Measurements from ENCODE around the gene GRIN2D.

GRIN2D gene

GRCh38 chr19:48397263-48398101 lies 4.0 kb downstream of the GRIN2D start:
- peak overlapping the region; percentile 37 for H3K4me3 ChIP-seq (ENCODE audit: extremely low read depth, insufficient read depth, low read length, poor library complexity, severe bottlenecking)
- H3K4me1 ChIP-seq (ENCODE audit: control insufficient read depth, insufficient read depth, low read length, poor library complexity, severe bottlenecking), result peaks cover 29% of the 10 kb centered on the region

GRCh38 chr19:48398102-48398374 lies 4.6 kb downstream of the GRIN2D start:
- 11 to 13% methylated on average over 15 to 17 of the region's 17 CpGs for WGBS, 2 experiments (ENCODE audit: insufficient coverage in 2 of 2)
- peaks cover 4% of the 10 kb centered on the region for H3K9me3 ChIP-seq (ENCODE audit: control insufficient read depth, low read length)
- peaks cover 25% of the 10 kb centered on the region for H3K4me1 ChIP-seq (ENCODE audit: control insufficient read depth, insufficient read depth, low read length, poor library complexity, severe bottlenecking)
- H3K27ac ChIP-seq (ENCODE audit: low read depth, low read length, severe bottlenecking), result no peak overlapping the region
- H3K4me3 ChIP-seq (ENCODE audit: extremely low read depth, insufficient read depth, low read length, poor library complexity, severe bottlenecking), result peak overlapping the region; percentile 37
- no peaks in the 10 kb centered on the region for H3K36me3 ChIP-seq (ENCODE audit: control insufficient read depth, insufficient read depth, low read length)

More at GRCh38 chr19:48397263-48398101, 4.0 kb downstream of the GRIN2D start:
- no peak overlapping the region for H3K27ac ChIP-seq (ENCODE audit: low read depth, low read length, severe bottlenecking)
- peaks cover 4% of the 10 kb centered on the region for H3K9me3 ChIP-seq (ENCODE audit: control insufficient read depth, low read length)
- WGBS, 2 experiments (ENCODE audit: insufficient coverage in 2 of 2), result 69 to 75% methylated on average over 22 of the region's 22 CpGs
- no peaks in the 10 kb centered on the region for H3K36me3 ChIP-seq (ENCODE audit: control insufficient read depth, insufficient read depth, low read length)

- H3K36me3 ChIP-seq (ENCODE audit: control insufficient read depth, insufficient read depth, low read length), result no peaks in the 10 kb centered on the region
- peaks cover 4% of the 10 kb centered on the region for H3K9me3 ChIP-seq (ENCODE audit: control insufficient read depth, low read length)
- H3K4me1 ChIP-seq (ENCODE audit: control insufficient read depth, insufficient read depth, low read length, poor library complexity, severe bottlenecking), result peaks cover 21% of the 10 kb centered on the region
- WGBS, 2 experiments (ENCODE audit: insufficient coverage in 2 of 2), result 10 to 12% methylated on average over 42 to 66 of the region's 104 CpGs
- H3K4me3 ChIP-seq (ENCODE audit: extremely low read depth, insufficient read depth, low read length, poor library complexity, severe bottlenecking), result peak overlapping the region; percentile 37
- peak overlapping the region; percentile 29 for H3K27ac ChIP-seq (ENCODE audit: low read depth, low read length, severe bottlenecking)
Observed at GRCh38 chr19:48398375-48399235, 5.1 kb downstream of the GRIN2D start.

- 51 to 52% methylated on average over 13 to 14 of the region's 14 CpGs for WGBS, 2 experiments (ENCODE audit: insufficient coverage in 2 of 2)
- H3K27ac ChIP-seq (ENCODE audit: low read depth, low read length, severe bottlenecking), result peak overlapping the region; percentile 72
- no peaks in the 10 kb centered on the region for H3K36me3 ChIP-seq (ENCODE audit: control insufficient read depth, insufficient read depth, low read length)
- peaks cover 4% of the 10 kb centered on the region for H3K9me3 ChIP-seq (ENCODE audit: control insufficient read depth, low read length)
- no peak overlapping the region for H3K4me3 ChIP-seq (ENCODE audit: extremely low read depth, insufficient read depth, low read length, poor library complexity, severe bottlenecking)
- H3K4me1 ChIP-seq (ENCODE audit: control insufficient read depth, insufficient read depth, low read length, poor library complexity, severe bottlenecking), result peaks cover 17% of the 10 kb centered on the region
Observed at GRCh38 chr19:48400018-48400742, 6.7 kb downstream of the GRIN2D start.

GRCh38 chr19:48401287-48401686 lies 7.8 kb downstream of the GRIN2D start:
- Histone ChIP-seq H3K4me1 (ENCODE audit: control insufficient read depth, insufficient read depth, low read length, poor library complexity, severe bottlenecking) (peaks cover 9% of the 10 kb centered on the region), H3K27ac (ENCODE audit: low read depth, low read length, severe bottlenecking) (no peak overlapping the region), H3K9me3 (ENCODE audit: control insufficient read depth, low read length) (peaks cover 4% of the 10 kb centered on the region), H3K4me3 (ENCODE audit: extremely low read depth, insufficient read depth, low read length, poor library complexity, severe bottlenecking) (no peak overlapping the region), H3K36me3 (ENCODE audit: control insufficient read depth, insufficient read depth, low read length) (no peaks in the 10 kb centered on the region)
- 82 to 94% methylated on average over 5 of the region's 5 CpGs for WGBS, 2 experiments (ENCODE audit: insufficient coverage in 2 of 2)

- Histone ChIP-seq H3K4me3 (ENCODE audit: extremely low read depth, insufficient read depth, low read length, poor library complexity, severe bottlenecking) (no peak overlapping the region), H3K4me1 (ENCODE audit: control insufficient read depth, insufficient read depth, low read length, poor library complexity, severe bottlenecking) (no peaks in the 10 kb centered on the region), H3K36me3 (ENCODE audit: control insufficient read depth, insufficient read depth, low read length) (no peaks in the 10 kb centered on the region), H3K27ac (ENCODE audit: low read depth, low read length, severe bottlenecking) (no peak overlapping the region), H3K9me3 (ENCODE audit: control insufficient read depth, low read length) (peaks cover 4% of the 10 kb centered on the region)
- 47 to 91% methylated on average over 1 to 3 of the region's 3 CpGs for WGBS, 2 experiments (ENCODE audit: insufficient coverage in 2 of 2)
Observed at GRCh38 chr19:48403606-48404005, 10.1 kb downstream of the GRIN2D start.

- Histone ChIP-seq H3K4me1 (ENCODE audit: control insufficient read depth, insufficient read depth, low read length, poor library complexity, severe bottlenecking) (no peaks in the 10 kb centered on the region), H3K27ac (ENCODE audit: low read depth, low read length, severe bottlenecking) (no peak overlapping the region), H3K36me3 (ENCODE audit: control insufficient read depth, insufficient read depth, low read length) (no peaks in the 10 kb centered on the region), H3K9me3 (ENCODE audit: control insufficient read depth, low read length) (no peaks in the 10 kb centered on the region), H3K4me3 (ENCODE audit: extremely low read depth, insufficient read depth, low read length, poor library complexity, severe bottlenecking) (no peak overlapping the region)
- WGBS, 2 experiments (ENCODE audit: insufficient coverage in 2 of 2), result 96 to 98% methylated on average over 20 to 26 of the region's 27 CpGs
Observed at GRCh38 chr19:48405010-48405659, 11.7 kb downstream of the GRIN2D start.

GRCh38 chr19:48405850-48406249 lies 12.4 kb downstream of the GRIN2D start:
- Histone ChIP-seq H3K4me3 (ENCODE audit: extremely low read depth, insufficient read depth, low read length, poor library complexity, severe bottlenecking) (no peak overlapping the region), H3K9me3 (ENCODE audit: control insufficient read depth, low read length) (no peaks in the 10 kb centered on the region), H3K36me3 (ENCODE audit: control insufficient read depth, insufficient read depth, low read length) (no peaks in the 10 kb centered on the region), H3K4me1 (ENCODE audit: control insufficient read depth, insufficient read depth, low read length, poor library complexity, severe bottlenecking) (no peaks in the 10 kb centered on the region), H3K27ac (ENCODE audit: low read depth, low read length, severe bottlenecking) (no peak overlapping the region)
- 91 to 94% methylated on average over 13 of the region's 13 CpGs for WGBS, 2 experiments (ENCODE audit: insufficient coverage in 2 of 2)

GRCh38 chr19:48413879-48414587 lies 20.6 kb downstream of the GRIN2D start:
- H3K4me3 ChIP-seq (ENCODE audit: extremely low read depth, insufficient read depth, low read length, poor library complexity, severe bottlenecking), result peak overlapping the region; percentile 5
- peak overlapping the region; percentile 41 for H3K27ac ChIP-seq (ENCODE audit: low read depth, low read length, severe bottlenecking)
- 52 to 59% methylated on average over 20 to 22 of the region's 24 CpGs for WGBS, 2 experiments (ENCODE audit: insufficient coverage in 2 of 2)
- no peaks in the 10 kb centered on the region for H3K9me3 ChIP-seq (ENCODE audit: control insufficient read depth, low read length)
- no peaks in the 10 kb centered on the region for H3K36me3 ChIP-seq (ENCODE audit: control insufficient read depth, insufficient read depth, low read length)
- peaks cover 14% of the 10 kb centered on the region for H3K4me1 ChIP-seq (ENCODE audit: control insufficient read depth, insufficient read depth, low read length, poor library complexity, severe bottlenecking)

- Histone ChIP-seq H3K36me3 (ENCODE audit: control insufficient read depth, insufficient read depth, low read length) (no peaks in the 10 kb centered on the region), H3K4me3 (ENCODE audit: extremely low read depth, insufficient read depth, low read length, poor library complexity, severe bottlenecking) (no peak overlapping the region), H3K9me3 (ENCODE audit: control insufficient read depth, low read length) (no peaks in the 10 kb centered on the region), H3K27ac (ENCODE audit: low read depth, low read length, severe bottlenecking) (no peak overlapping the region), H3K4me1 (ENCODE audit: control insufficient read depth, insufficient read depth, low read length, poor library complexity, severe bottlenecking) (peaks cover 14% of the 10 kb centered on the region)
- 77% methylated on average over 10 to 11 of the region's 14 CpGs for WGBS, 2 experiments (ENCODE audit: insufficient coverage in 2 of 2)
Observed at GRCh38 chr19:48415395-48415794, 21.9 kb downstream of the GRIN2D start.

Data from mesodermal cell (in vitro differentiated cells).